ENCODE data around the gene OPA1.

DNA sequence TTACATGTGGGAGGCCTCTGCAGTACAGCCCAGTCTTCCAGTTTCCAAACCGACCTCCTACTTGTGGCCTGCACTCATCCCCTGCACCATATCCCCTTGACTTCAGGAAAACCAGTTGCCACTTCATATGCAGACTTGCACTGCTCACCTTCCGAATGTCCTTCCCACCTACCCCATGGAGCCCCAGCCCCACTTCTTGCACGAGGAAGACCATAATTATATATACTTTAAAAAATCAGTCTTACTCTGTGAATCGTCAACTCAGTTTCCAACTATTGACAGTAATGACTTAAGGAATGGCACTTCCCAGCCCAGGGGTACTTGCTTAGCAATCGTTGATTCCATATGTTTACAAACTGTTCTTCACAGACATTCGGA is 136.1 kb downstream of the OPA1 start:
- TF ChIP-seq POLR2A (IDR thresholded peaks at IDR 0.05) (no peak), CTCF (IDR thresholded peaks at IDR 0.05) (no peak)

Data from uterus (tissue), 2 donors.